Neural cell (in vitro differentiated cells): Measurements from ENCODE around the gene MCTP2. TPM values are rescaled to one million over a fixed set of nuclear protein-coding genes. Genes with fewer than 3 reads are reported as not detected.

ENCODE experiments used
- H2AFZ ChIP-seq: fragments of 200-600, 300-800 bp; sonication (generic), shearing (Covaris generic); 2 replicates; pipeline ENCODE4 v1.6.0; 2014; ENCODE audit warnings: low read depth, mild to moderate bottlenecking, antibody characterized with exemption, low read length, moderate library complexity
- H3F3A ChIP-seq: fragments of 200-600 bp; shearing (Covaris generic); 2 replicates; pipeline ENCODE4 v1.6.1; 2016; ENCODE audit warnings: mild to moderate bottlenecking, moderate library complexity, mixed read lengths, antibody characterized with exemption, low read length; ENCODE audit not compliant: insufficient read depth, poor library complexity, severe bottlenecking
- H3K27ac ChIP-seq: fragments of 200-600, 300-800 bp; sonication (generic), shearing (Covaris generic); 2 replicates; pipeline ENCODE4 v1.5.1; 2014; ENCODE audit warnings: mild to moderate bottlenecking, low read length, moderate library complexity
- H3K27me3 ChIP-seq: fragments of 300-800, 200-600 bp; sonication (generic), shearing (Covaris generic); 2 replicates; pipeline ENCODE4 v1.6.0; 2014; ENCODE audit warnings: mild to moderate bottlenecking, low read depth, low read length, moderate library complexity; ENCODE audit not compliant: insufficient read depth
- H3K36me3 ChIP-seq: fragments of 300-800, 200-600 bp; sonication (generic), shearing (Covaris generic); 2 replicates; pipeline ENCODE4 v1.5.1; 2014; ENCODE audit warnings: mild to moderate bottlenecking, antibody characterized with exemption, low read length, moderate library complexity; ENCODE audit not compliant: insufficient read depth
- H3K4me2 ChIP-seq: fragments of 300-800, 200-600 bp; sonication (generic), shearing (Covaris generic); 2 replicates; pipeline ENCODE4 v1.6.0; 2014; ENCODE audit warnings: mild to moderate bottlenecking, low read length
- H3K4me3 ChIP-seq: fragments of 300-800, 200-600 bp; sonication (generic), shearing (Covaris generic); 2 replicates; pipeline ENCODE4 v1.5.1; 2014; ENCODE audit warnings: mild to moderate bottlenecking, low read length, moderate library complexity
- H3K79me2 ChIP-seq: fragments of 200-600 bp; shearing (Covaris generic); replicated peaks from 2 replicates; pipeline ENCODE4 v1.6.0; 2014; ENCODE audit warnings: mild to moderate bottlenecking, low read length, moderate library complexity; ENCODE audit not compliant: insufficient read depth
- H3K9ac ChIP-seq: fragments of 300-800, 200-600 bp; sonication (generic), shearing (Covaris generic); 2 replicates; pipeline ENCODE4 v1.6.1; 2016; ENCODE audit warnings: mild to moderate bottlenecking, low read length, mixed read lengths
- H3K9me2 ChIP-seq: fragments of 200-600 bp; shearing (Covaris generic); 2 replicates; pipeline ENCODE4 v1.6.1; 2016; ENCODE audit warnings: mild to moderate bottlenecking, low read length, mixed read lengths; ENCODE audit not compliant: insufficient read depth
- H3K9me3 ChIP-seq: fragments of 200-600, 300-800 bp; sonication (generic), shearing (Covaris generic); 2 replicates; pipeline ENCODE4 v1.6.1; 2016; ENCODE audit warnings: mild to moderate bottlenecking, mixed run types, low read length, moderate library complexity, mixed read lengths
- H4K20me1 ChIP-seq: fragments of 200-600 bp; shearing (Covaris generic); 2 replicates; pipeline ENCODE4 v1.6.1; 2016; ENCODE audit warnings: mild to moderate bottlenecking, mixed run types; ENCODE audit not compliant: insufficient read depth
- EP300 ChIP-seq: fragments of 450-650 bp; conservative IDR thresholded peaks from 2 replicates; pipeline ENCODE4 v1.6.1; 2014; ENCODE audit warnings: antibody characterized with exemption, mild to moderate bottlenecking, moderate library complexity; ENCODE audit not compliant: poor library complexity, severe bottlenecking
- EZH2 ChIP-seq: fragments of 200-600, 300-800 bp; shearing (Covaris generic), sonication (generic); IDR thresholded peaks from 2 replicates; pipeline ENCODE4 v1.6.1; 2014; ENCODE audit warnings: antibody characterized with exemption, low read length, borderline replicate concordance, mild to moderate bottlenecking; ENCODE audit not compliant: insufficient read depth, poor library complexity, severe bottlenecking
- MXI1 ChIP-seq: fragments of 450-650 bp; conservative IDR thresholded peaks from 2 replicates; pipeline ENCODE4 v1.6.1; 2014; ENCODE audit warnings: antibody characterized with exemption, mild to moderate bottlenecking; ENCODE audit not compliant: poor library complexity, severe bottlenecking
- POLR2AphosphoS5 ChIP-seq: IDR thresholded peaks from 2 replicates; pipeline ENCODE4 v1.6.1; 2012
- RAD21 ChIP-seq: fragments of 450-650 bp; conservative IDR thresholded peaks from 2 replicates; pipeline ENCODE4 v1.6.1; 2014; ENCODE audit warnings: antibody characterized with exemption, mild to moderate bottlenecking, moderate library complexity
- SMC3 ChIP-seq: fragments of 450-650 bp; conservative IDR thresholded peaks from 2 replicates; pipeline ENCODE4 v1.6.1; 2014; ENCODE audit warnings: antibody characterized with exemption, mild to moderate bottlenecking, moderate library complexity; ENCODE audit not compliant: poor library complexity
- TAF1 ChIP-seq: IDR thresholded peaks from 2 replicates; pipeline ENCODE4 v1.6.1; 2012; ENCODE audit warnings: low read depth
- polyA plus RNA-seq: library from polyadenylated mRNA; depleted of rRNA; stranded (reverse); fragments of >200 nt; gene quantifications from 2 replicates; pipeline ENCODE4 v1.2.3, GENCODE V29; 2014
- TF ChIP-seq, protein P1 (sequence below): fragments of 450-650 bp; IDR thresholded peaks from 2 replicates; pipeline ENCODE4 v1.5.1; 2014; ENCODE audit warnings: antibody characterized with exemption, mild to moderate bottlenecking, moderate library complexity; ENCODE audit not compliant: poor library complexity, severe bottlenecking
- TF ChIP-seq, protein P2 (sequence below): IDR thresholded peaks from 2 replicates; pipeline ENCODE4 v1.6.1; 2012; ENCODE audit warnings: borderline replicate concordance

The MCTP2 gene
- polyA plus RNA-seq, 1 donor from 2014 or later: not detected

DNA sequence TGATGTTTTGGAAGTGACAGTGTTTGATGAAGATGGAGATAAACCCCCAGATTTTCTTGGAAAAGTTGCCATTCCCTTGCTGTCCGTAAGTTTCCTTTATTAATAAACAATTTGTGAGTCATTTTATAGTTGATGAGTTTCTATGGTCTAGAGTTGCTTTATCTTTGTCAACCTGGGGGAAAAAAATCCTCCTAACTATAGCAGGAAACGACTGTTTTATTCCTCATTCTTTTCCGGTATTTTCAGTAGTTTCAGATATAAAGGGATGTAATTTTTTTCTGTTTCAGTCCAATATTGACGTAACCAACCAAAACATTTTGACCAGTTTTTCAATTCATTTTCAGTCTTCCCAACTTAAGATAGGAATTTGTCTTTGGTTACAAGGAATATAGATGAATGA lies 154.1 kb downstream of the MCTP2 start:
- no peak overlapping the region for H3K4me3 ChIP-seq
- H3K36me3 ChIP-seq: no peaks in the 10 kb centered on the region
- no peak for TF ChIP-seq POLR2AphosphoS5
- no peak for TF ChIP-seq EZH2
- no peak for TF ChIP-seq EP300
- TF ChIP-seq, protein P1, sequence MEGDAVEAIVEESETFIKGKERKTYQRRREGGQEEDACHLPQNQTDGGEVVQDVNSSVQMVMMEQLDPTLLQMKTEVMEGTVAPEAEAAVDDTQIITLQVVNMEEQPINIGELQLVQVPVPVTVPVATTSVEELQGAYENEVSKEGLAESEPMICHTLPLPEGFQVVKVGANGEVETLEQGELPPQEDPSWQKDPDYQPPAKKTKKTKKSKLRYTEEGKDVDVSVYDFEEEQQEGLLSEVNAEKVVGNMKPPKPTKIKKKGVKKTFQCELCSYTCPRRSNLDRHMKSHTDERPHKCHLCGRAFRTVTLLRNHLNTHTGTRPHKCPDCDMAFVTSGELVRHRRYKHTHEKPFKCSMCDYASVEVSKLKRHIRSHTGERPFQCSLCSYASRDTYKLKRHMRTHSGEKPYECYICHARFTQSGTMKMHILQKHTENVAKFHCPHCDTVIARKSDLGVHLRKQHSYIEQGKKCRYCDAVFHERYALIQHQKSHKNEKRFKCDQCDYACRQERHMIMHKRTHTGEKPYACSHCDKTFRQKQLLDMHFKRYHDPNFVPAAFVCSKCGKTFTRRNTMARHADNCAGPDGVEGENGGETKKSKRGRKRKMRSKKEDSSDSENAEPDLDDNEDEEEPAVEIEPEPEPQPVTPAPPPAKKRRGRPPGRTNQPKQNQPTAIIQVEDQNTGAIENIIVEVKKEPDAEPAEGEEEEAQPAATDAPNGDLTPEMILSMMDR: no peak
- TF ChIP-seq RAD21: no peak
- TF ChIP-seq TAF1: no peak
- TF ChIP-seq, protein P2, sequence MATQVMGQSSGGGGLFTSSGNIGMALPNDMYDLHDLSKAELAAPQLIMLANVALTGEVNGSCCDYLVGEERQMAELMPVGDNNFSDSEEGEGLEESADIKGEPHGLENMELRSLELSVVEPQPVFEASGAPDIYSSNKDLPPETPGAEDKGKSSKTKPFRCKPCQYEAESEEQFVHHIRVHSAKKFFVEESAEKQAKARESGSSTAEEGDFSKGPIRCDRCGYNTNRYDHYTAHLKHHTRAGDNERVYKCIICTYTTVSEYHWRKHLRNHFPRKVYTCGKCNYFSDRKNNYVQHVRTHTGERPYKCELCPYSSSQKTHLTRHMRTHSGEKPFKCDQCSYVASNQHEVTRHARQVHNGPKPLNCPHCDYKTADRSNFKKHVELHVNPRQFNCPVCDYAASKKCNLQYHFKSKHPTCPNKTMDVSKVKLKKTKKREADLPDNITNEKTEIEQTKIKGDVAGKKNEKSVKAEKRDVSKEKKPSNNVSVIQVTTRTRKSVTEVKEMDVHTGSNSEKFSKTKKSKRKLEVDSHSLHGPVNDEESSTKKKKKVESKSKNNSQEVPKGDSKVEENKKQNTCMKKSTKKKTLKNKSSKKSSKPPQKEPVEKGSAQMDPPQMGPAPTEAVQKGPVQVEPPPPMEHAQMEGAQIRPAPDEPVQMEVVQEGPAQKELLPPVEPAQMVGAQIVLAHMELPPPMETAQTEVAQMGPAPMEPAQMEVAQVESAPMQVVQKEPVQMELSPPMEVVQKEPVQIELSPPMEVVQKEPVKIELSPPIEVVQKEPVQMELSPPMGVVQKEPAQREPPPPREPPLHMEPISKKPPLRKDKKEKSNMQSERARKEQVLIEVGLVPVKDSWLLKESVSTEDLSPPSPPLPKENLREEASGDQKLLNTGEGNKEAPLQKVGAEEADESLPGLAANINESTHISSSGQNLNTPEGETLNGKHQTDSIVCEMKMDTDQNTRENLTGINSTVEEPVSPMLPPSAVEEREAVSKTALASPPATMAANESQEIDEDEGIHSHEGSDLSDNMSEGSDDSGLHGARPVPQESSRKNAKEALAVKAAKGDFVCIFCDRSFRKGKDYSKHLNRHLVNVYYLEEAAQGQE: no peak
- TF ChIP-seq SMC3: no peak
- TF ChIP-seq MXI1: no peak
- no peaks in the 10 kb centered on the region for H3K79me2 ChIP-seq
- H3K9me2 ChIP-seq: no peaks in the 10 kb centered on the region
- no peak overlapping the region for H3K9ac ChIP-seq
- no peaks in the 10 kb centered on the region for H3K27me3 ChIP-seq
- H3K27ac ChIP-seq: no peak overlapping the region
- H4K20me1 ChIP-seq: no peaks in the 10 kb centered on the region
- H3K4me2 ChIP-seq: no peak overlapping the region
- H3K9me3 ChIP-seq: no peaks in the 10 kb centered on the region
- H2AFZ ChIP-seq: no peak overlapping the region
- no peaks in the 10 kb centered on the region for H3F3A ChIP-seq

DNA sequence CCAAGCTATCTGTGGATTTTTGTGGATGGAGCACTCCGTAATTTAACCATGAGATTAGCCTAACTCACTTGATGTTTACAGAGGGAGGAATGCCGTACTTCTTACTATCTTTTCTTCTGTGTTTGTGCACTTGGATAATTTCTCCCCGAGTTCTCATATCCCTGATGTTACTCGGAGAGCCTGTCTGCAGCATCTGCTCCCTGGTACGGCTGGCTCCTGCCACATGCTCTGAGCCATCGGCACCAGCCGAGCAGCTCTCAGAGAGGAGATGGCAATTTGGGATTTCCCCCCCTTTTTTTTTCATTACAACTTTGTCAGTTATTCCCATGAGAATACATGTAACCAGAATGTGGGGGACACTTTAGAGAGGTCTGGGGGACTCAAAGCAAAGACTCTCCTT lies 155.0 kb downstream of the MCTP2 start:
- H3K9ac ChIP-seq: no peak overlapping the region
- no peak overlapping the region for H2AFZ ChIP-seq
- H3K27me3 ChIP-seq: no peaks in the 10 kb centered on the region
- no peaks in the 10 kb centered on the region for H3K36me3 ChIP-seq
- H3K79me2 ChIP-seq: no peaks in the 10 kb centered on the region
- H3F3A ChIP-seq: no peaks in the 10 kb centered on the region
- H4K20me1 ChIP-seq: no peaks in the 10 kb centered on the region
- no peak overlapping the region for H3K4me2 ChIP-seq
- no peak overlapping the region for H3K4me3 ChIP-seq
- no peak overlapping the region for H3K27ac ChIP-seq
- no peaks in the 10 kb centered on the region for H3K9me3 ChIP-seq
- no peaks in the 10 kb centered on the region for H3K9me2 ChIP-seq
- TF ChIP-seq RAD21 (no peak), EZH2 (no peak), POLR2AphosphoS5 (no peak), TAF1 (no peak), MXI1 (no peak), EP300 (no peak), SMC3 (no peak)
- TF ChIP-seq, protein P1: no peak
- TF ChIP-seq, protein P2: no peak
